HCT116 (cell line): ENCODE results near the gene OR5D14. TPM values are rescaled to one million over a fixed set of nuclear protein-coding genes. Genes with fewer than 3 reads are reported as not detected.

Experiments
- ATAC-seq: fragments of 200-7000 bp; cut with Tn5 transposase; 2 replicates; pipeline ENCODE4 v1.9.1; 2020; ENCODE audit warnings: mild to moderate bottlenecking, moderate library complexity
- BruUV-seq: library from RNA; stranded (reverse); fragments of 400-500 nt; replicated peaks from 2 replicates; lab custom pipeline; 2021; lab: Mats Ljungman, UMichigan
- CTCF ChIA-PET: fragments of 300-600 bp; sonication (Branson Sonifier 250); formaldehyde crosslinking; loops from one replicate; lab custom pipeline; 2021; ENCODE audit warnings: antibody characterized with exemption; lab: Charles Lee
- POLR2A ChIA-PET: fragments of 300-600, 350-600 bp; sonication (Branson Sonifier 250); formaldehyde crosslinking; loops from one replicate; lab custom pipeline; 2021; ENCODE audit warnings: antibody characterized with exemption; lab: Charles Lee
- RAD21 ChIA-PET, 2 experiments: fragments of 300-600 bp; sonication (Branson Sonifier 250); formaldehyde crosslinking; loops; one replicate each; lab custom pipeline; 2023; ENCODE audit warnings: low total read pairs in 2 of 2; ENCODE audit not compliant: uncharacterized antibody in 2 of 2, unreplicated experiment in 2 of 2, low non-redundant PET in 1 of 2; lab: Charles Lee
- DNase-seq: peaks from one replicate; pipeline ENCODE4 v3.0.0-alpha.2; 2010; ENCODE audit warnings: low read depth, low spot score
- H2AFZ ChIP-seq: fragments of 200-600 bp; shearing (Covaris generic), sonication (generic); 2 replicates; pipeline ENCODE4 v1.6.1; 2017; ENCODE audit warnings: low read depth, mixed run types, mixed read lengths, antibody characterized with exemption, low read length; ENCODE audit not compliant: poor library complexity, severe bottlenecking
- H3K27ac ChIP-seq: 2 replicates; pipeline ENCODE4 v1.5.1; 2012; ENCODE audit warnings: low read depth, low read length
- H3K27me3 ChIP-seq: fragments of 200-600 bp; sonication (generic); 2 replicates; pipeline ENCODE4 v1.6.1; 2016; ENCODE audit warnings: mixed run types, low read length, mixed read lengths; ENCODE audit not compliant: insufficient read depth
- H3K36me3 ChIP-seq, 2 experiments: fragments of 200-500 bp in 1 of 2; fragments of 200-600 bp in 1 of 2; sonication (Bioruptor generic) in 1 of 2; sonication (generic) in 1 of 2; 2 replicates each; pipeline versions ENCODE4 v1.5.1 to v1.6.1; 2014 to 2016; ENCODE audit warnings: low read length in 2 of 2, inconsistent platforms in 1 of 2, mixed read lengths in 1 of 2, mixed run types in 1 of 2; ENCODE audit not compliant: insufficient read depth in 2 of 2, control insufficient read depth in 1 of 2
- H3K4me1 ChIP-seq, 2 experiments: fragments of 200-600 bp in 1 of 2; sonication (generic) in 1 of 2; 2 replicates each; pipeline versions ENCODE4 v1.5.1 to v1.6.1; 2012 to 2017; ENCODE audit warnings: low read length in 2 of 2, inconsistent platforms in 1 of 2, mild to moderate bottlenecking in 1 of 2, mixed read lengths in 1 of 2, mixed run types in 1 of 2, moderate library complexity in 1 of 2; ENCODE audit not compliant: insufficient read depth in 2 of 2, control insufficient read depth in 1 of 2
- H3K4me2 ChIP-seq: fragments of 200-600 bp; sonication (generic); 2 replicates; pipeline ENCODE4 v1.6.1; 2017; ENCODE audit warnings: mixed run types, low read length, mixed read lengths
- H3K4me3 ChIP-seq, 2 experiments: fragments of 200-600 bp in 1 of 2; sonication (generic) in 1 of 2; replicated peaks in 1 of 2; 2 replicates each; pipeline ENCODE4 v1.5.1; 2011 to 2016; ENCODE audit warnings: low read length in 2 of 2, control low read depth in 1 of 2, low read depth in 1 of 2, mild to moderate bottlenecking in 1 of 2, mixed read lengths in 1 of 2, mixed run types in 1 of 2
- H3K79me2 ChIP-seq: fragments of 200-600 bp; sonication (generic); 2 replicates; pipeline ENCODE4 v1.6.1; 2017; ENCODE audit warnings: mild to moderate bottlenecking, mixed run types, low read length, moderate library complexity, mixed read lengths; ENCODE audit not compliant: insufficient read depth
- H3K9ac ChIP-seq: fragments of 200-600 bp; sonication (generic); 2 replicates; pipeline ENCODE4 v1.6.1; 2016; ENCODE audit warnings: low read length, mixed read lengths
- H3K9me2 ChIP-seq: fragments of 200-600 bp; sonication (generic), shearing (Covaris generic); 2 replicates; pipeline ENCODE4 v1.6.1; 2017; ENCODE audit warnings: mixed run types, mild to moderate bottlenecking, moderate library complexity; ENCODE audit not compliant: insufficient read depth
- H3K9me3 ChIP-seq, 2 experiments: fragments of 200-500 bp in 1 of 2; fragments of 200-600 bp in 1 of 2; sonication (Bioruptor generic) in 1 of 2; sonication (generic) in 1 of 2; 2 replicates each; pipeline ENCODE4 v1.6.1; 2014 to 2017; ENCODE audit warnings: low read length in 2 of 2, mixed read lengths in 2 of 2, inconsistent platforms in 1 of 2, low read depth in 1 of 2, mild to moderate bottlenecking in 1 of 2, mixed run types in 1 of 2, moderate library complexity in 1 of 2; ENCODE audit not compliant: control insufficient read depth in 1 of 2, insufficient read depth in 1 of 2
- H4K20me1 ChIP-seq: fragments of 200-600 bp; sonication (generic), shearing (Covaris generic); 2 replicates; pipeline ENCODE4 v1.6.1; 2017; ENCODE audit warnings: mixed run types, mild to moderate bottlenecking, moderate library complexity; ENCODE audit not compliant: insufficient read depth
- ATF3 ChIP-seq: IDR thresholded peaks from 2 replicates; pipeline ENCODE4 v1.6.1; 2012
- CBX3 ChIP-seq: IDR thresholded peaks from 2 replicates; pipeline ENCODE4 v1.6.1; 2012; ENCODE audit warnings: low read depth
- CEBPB ChIP-seq: IDR thresholded peaks from 2 replicates; pipeline ENCODE4 v1.6.1; 2012; ENCODE audit warnings: low read depth
- EGR1 ChIP-seq: IDR thresholded peaks from 2 replicates; pipeline ENCODE4 v1.6.1; 2012; ENCODE audit warnings: low read depth
- ELF1 ChIP-seq: IDR thresholded peaks from 2 replicates; pipeline ENCODE4 v1.6.1; 2012; ENCODE audit warnings: low read depth, borderline replicate concordance
- EZH2phosphoT487 ChIP-seq: fragments of 200-600 bp; IDR thresholded peaks from 2 replicates; pipeline ENCODE4 v1.6.1; 2018; ENCODE audit warnings: antibody characterized with exemption, borderline replicate concordance
- FOSL1 ChIP-seq: IDR thresholded peaks from 2 replicates; pipeline ENCODE4 v1.6.1; 2012; ENCODE audit warnings: low read depth
- JUND ChIP-seq: IDR thresholded peaks from 2 replicates; pipeline ENCODE4 v1.6.1; 2012
- MAX ChIP-seq: IDR thresholded peaks from 2 replicates; pipeline ENCODE4 v1.6.1; 2012
- POLR2A ChIP-seq: IDR thresholded peaks from 2 replicates; pipeline ENCODE4 v1.7.0; 2011; ENCODE audit warnings: borderline replicate concordance; ENCODE audit not compliant: insufficient read depth, insufficient read length; ENCODE audit errors: extremely low read depth
- POLR2AphosphoS5 ChIP-seq: IDR thresholded peaks from 2 replicates; pipeline ENCODE4 v1.6.1; 2011; ENCODE audit warnings: mild to moderate bottlenecking, low read depth, low read length, moderate library complexity
- RAD21 ChIP-seq: IDR thresholded peaks from 2 replicates; pipeline ENCODE4 v1.6.1; 2012; ENCODE audit warnings: low read depth, mild to moderate bottlenecking
- REST ChIP-seq: IDR thresholded peaks from 2 replicates; pipeline ENCODE4 v1.6.1; 2012; ENCODE audit warnings: low read depth
- SIN3A ChIP-seq: IDR thresholded peaks from 2 replicates; pipeline ENCODE4 v1.6.1; 2012; ENCODE audit warnings: low read depth
- SRF ChIP-seq: IDR thresholded peaks from 2 replicates; pipeline ENCODE4 v1.6.1; 2012; ENCODE audit warnings: low read depth
- YY1 ChIP-seq: IDR thresholded peaks from 2 replicates; pipeline ENCODE4 v1.6.1; 2011; ENCODE audit warnings: low read length, low read depth, moderate library complexity, mild to moderate bottlenecking; ENCODE audit not compliant: insufficient replicate concordance; ENCODE audit errors: extremely low read depth
- ZFX ChIP-seq: fragments of 450-650 bp; IDR thresholded peaks from 2 replicates; pipeline ENCODE4 v1.6.1; 2017
- ZNF274 ChIP-seq: fragments of 200-500 bp; sonication (Bioruptor generic); IDR thresholded peaks from 2 replicates; pipeline ENCODE4 v1.6.1; 2014; ENCODE audit warnings: mild to moderate bottlenecking, low read depth, low read length, inconsistent platforms
- intact Hi-C: fragments of 100-400 bp; cut with micrococcal nuclease; formaldehyde crosslinking; loops from 2 replicates; pipeline ENCODE4 v1.10.0; 2022
- total RNA-seq: library from RNA; stranded (reverse); gene quantifications from one replicate; pipeline ENCODE4 v1.2.1, GENCODE V29; 2021; ENCODE audit not compliant: unreplicated experiment
- TF ChIP-seq, protein P1 (sequence below), 3 experiments: fragments of 200-600 bp in 1 of 3; sonication (generic) in 1 of 3; IDR thresholded peaks in 2 of 3; conservative IDR thresholded peaks in 1 of 3; 2 replicates each; pipeline ENCODE4 v1.5.1; 2012 to 2017; ENCODE audit warnings: low read depth in 2 of 3, low read length in 2 of 3, antibody characterized with exemption in 1 of 3, borderline replicate concordance in 1 of 3, control low read depth in 1 of 3, mild to moderate bottlenecking in 1 of 3, mixed read lengths in 1 of 3, mixed run types in 1 of 3, moderate library complexity in 1 of 3; ENCODE audit not compliant: insufficient read depth in 1 of 3

Gene OR5D14
- total RNA-seq, 1 experiment from 2014 or later, result not detected

DNA sequence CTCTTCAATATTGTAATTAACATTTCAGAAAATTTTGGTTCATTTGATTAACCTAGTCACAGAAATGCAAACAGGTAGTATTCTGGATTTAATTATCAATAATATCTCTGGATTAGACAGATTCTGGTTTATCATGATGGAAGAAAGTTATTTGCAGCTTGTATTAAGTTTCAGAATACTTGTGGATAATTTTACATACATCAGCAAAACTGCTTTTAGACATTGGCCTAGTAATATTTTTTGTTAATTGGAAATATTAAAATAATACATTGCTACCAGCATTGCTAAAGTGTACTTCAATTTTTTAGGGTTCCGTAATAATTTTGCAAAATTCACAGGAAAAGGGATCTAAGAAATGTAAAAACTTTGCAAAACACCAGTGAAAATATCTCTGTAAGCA lies 3.8 kb upstream of the OR5D14 start:
- no peak overlapping the region for H2AFZ ChIP-seq
- no peak for DNase-seq
- H3K9me2 ChIP-seq, result no peaks in the 10 kb centered on the region
- no peak overlapping the region for H3K4me2 ChIP-seq
- no peak overlapping the region for H3K27ac ChIP-seq
- BruUV-seq, result no TSS peak
- POLR2A ChIA-PET, result no interaction called here
- intact Hi-C loops, result no loop called here
- TF ChIP-seq FOSL1 (no peak), ZNF274 (no peak), JUND (no peak), MAX (no peak), CBX3 (no peak), YY1 (no peak), ATF3 (no peak), POLR2A (no peak), ZFX (no peak), EGR1 (no peak), ELF1 (no peak), SIN3A (no peak), SRF (no peak), RAD21 (no peak), REST (no peak), CEBPB (no peak), EZH2phosphoT487 (no peak), POLR2AphosphoS5 (no peak)
- TF ChIP-seq, protein P1, sequence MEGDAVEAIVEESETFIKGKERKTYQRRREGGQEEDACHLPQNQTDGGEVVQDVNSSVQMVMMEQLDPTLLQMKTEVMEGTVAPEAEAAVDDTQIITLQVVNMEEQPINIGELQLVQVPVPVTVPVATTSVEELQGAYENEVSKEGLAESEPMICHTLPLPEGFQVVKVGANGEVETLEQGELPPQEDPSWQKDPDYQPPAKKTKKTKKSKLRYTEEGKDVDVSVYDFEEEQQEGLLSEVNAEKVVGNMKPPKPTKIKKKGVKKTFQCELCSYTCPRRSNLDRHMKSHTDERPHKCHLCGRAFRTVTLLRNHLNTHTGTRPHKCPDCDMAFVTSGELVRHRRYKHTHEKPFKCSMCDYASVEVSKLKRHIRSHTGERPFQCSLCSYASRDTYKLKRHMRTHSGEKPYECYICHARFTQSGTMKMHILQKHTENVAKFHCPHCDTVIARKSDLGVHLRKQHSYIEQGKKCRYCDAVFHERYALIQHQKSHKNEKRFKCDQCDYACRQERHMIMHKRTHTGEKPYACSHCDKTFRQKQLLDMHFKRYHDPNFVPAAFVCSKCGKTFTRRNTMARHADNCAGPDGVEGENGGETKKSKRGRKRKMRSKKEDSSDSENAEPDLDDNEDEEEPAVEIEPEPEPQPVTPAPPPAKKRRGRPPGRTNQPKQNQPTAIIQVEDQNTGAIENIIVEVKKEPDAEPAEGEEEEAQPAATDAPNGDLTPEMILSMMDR (IDR thresholded peaks at IDR 0.05 in 2 of 3, conservative IDR thresholded peaks at IDR 0.05 in 1 of 3; ENCODE audit: borderline replicate concordance in 1 of 3, insufficient read depth in 1 of 3, low read depth in 2 of 3, low read length in 2 of 3), result no peak
- no peaks in the 10 kb centered on the region for H4K20me1 ChIP-seq
- ATAC-seq, result no peak
- RAD21 ChIA-PET, result no interaction called here
- no peaks in the 10 kb centered on the region for H3K4me1 ChIP-seq
- H3K79me2 ChIP-seq, result no peaks in the 10 kb centered on the region
- peaks cover 8 to 12% of the 10 kb centered on the region in 2 experiments; a peak in 2 of 4 replicates for H3K9me3 ChIP-seq
- H3K4me3 ChIP-seq, result no peak overlapping the region
- H3K9ac ChIP-seq, result no peak overlapping the region
- CTCF ChIA-PET, result no interaction called here
- H3K36me3 ChIP-seq, result no peaks in the 10 kb centered on the region
- H3K27me3 ChIP-seq, result no peaks in the 10 kb centered on the region
